OCI-M2 (cell line): ENCODE data around the gene MCCC1.
"Not testable (repeated sequence)": the region's sequence is repeated elsewhere in the genome, so short reads cannot be mapped to it uniquely, and the experiment has no call there.

ENCODE experiments used
- DNase-seq: peaks from one replicate; lab custom pipeline; 2025; ENCODE audit not compliant: unreplicated experiment; lab: John Stamatoyannopoulos, UW

MCCC1 gene

DNA sequence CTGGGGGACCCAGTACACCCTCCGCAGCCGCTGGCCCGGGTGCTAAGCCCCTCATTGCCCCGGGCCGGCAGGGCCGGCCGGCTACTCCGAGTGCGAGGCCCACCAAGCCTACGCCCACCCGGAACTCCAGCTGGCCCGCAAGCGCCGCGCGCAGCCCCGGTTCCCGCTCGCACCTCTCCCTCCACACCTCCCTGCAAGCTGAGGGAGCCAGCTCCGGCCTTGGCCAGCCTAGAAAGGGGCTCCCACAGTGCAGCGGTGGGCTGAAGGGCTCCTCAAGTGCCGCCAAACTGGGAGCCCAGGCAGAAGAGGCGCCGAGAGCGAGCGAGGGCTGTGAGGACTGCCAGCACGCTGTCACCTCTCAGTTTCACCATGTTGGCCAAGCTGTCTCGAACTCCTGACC, 4.7 kb upstream of the MCCC1 start:
- DNase-seq = not testable (repeated sequence)

DNA sequence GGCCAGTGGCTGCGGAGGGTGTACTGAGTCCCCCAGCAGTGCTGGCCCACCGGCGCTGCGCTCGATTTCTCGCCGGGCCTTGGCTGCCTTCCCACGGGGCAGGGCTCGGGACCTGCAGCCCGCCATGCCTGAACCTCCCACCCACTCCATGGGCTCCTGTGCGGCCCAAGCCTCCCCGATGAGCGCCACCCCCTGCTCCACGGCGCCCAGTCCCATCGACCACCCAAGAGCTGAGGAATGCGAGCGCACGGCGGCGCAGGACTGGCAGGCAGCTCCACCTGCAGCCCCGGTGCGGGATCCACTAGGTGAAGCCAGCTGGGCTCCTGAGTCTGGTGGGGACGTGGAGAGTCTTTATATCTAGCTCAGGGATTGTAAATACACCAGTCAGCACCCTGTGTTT, 1.7 kb upstream of the MCCC1 start:
- not testable (repeated sequence) for DNase-seq

DNA sequence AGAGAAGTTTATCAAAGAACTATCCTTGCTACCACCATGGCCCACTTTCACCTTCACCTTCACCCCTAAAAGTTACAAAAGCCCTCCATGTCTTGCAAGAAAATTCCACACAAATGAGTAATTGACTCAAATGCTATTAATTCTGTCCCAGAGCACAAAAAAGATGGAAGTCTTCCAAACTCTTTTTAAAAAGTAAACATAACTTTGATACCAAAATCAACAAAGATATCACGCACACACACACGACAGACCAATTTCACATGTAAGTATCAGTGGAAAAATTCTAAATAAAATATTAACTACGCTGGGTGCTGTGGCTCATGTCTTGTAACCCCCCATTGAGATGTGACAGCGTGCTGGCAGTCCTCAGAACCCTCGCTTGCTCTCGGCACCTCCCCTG, 1.1 kb upstream of the MCCC1 start:
- DNase-seq = no peak

DNA sequence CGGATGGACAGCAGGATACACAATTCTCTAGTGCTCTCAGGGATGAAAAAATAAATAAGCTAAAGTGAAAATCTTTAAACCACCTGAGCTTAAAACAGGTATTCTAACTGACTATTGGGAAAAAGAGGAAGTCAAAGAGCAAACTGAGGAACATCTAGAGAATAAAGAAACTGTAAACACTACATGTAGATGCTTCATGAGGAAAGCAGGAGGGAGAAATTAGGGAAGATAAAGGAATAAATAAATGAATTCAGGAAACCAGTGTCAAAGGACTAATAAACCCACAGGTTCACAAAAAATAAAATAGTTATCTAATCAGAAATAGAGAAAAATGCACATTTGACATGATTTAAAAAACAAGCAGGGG, 525 bp upstream of the MCCC1 start:
- DNase-seq = no peak

DNA sequence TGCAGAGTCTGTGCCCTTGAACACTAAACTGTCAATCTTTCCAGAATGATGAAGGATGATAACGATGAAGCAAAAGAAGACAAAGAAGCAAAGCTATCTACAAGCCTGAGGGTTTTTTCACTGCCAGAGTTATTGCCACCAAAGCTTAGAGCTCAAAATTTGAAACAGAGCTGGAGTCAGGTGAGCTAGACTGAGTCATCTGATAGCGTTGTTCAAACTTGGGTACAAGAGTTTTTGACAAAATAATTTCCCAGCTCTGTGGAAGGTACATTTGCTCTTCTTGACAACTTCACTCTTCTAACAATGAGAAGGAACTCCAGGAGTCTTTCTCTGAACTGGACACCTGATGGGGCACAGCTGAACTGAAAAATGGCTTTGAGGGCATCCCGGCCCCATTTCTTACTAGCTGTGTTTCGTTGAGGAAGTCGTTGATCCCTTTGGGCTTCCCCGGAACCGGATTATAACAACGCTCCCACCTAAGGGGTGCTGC, 715 bp downstream of the MCCC1 start:
- DNase-seq = no peak

DNA sequence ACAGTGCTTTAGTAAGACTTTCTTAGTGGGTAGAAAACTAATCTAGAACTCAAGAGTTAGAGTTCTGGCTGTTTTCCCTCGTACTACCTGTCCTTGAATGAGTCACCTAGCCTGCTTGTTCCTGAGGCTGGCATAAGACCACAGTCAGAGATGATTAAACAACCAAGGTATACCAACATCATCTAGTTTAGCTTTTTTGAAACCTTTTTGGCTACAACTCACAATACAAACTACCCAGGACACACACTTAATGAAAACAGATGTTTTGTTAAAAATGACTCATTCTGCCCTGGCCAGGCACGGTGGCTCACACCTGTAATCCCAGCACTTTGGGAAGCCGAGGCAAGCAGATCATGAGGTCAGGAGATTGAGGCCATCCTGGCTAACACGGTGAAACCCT, 4.6 kb downstream of the MCCC1 start:
- no peak for DNase-seq

DNA sequence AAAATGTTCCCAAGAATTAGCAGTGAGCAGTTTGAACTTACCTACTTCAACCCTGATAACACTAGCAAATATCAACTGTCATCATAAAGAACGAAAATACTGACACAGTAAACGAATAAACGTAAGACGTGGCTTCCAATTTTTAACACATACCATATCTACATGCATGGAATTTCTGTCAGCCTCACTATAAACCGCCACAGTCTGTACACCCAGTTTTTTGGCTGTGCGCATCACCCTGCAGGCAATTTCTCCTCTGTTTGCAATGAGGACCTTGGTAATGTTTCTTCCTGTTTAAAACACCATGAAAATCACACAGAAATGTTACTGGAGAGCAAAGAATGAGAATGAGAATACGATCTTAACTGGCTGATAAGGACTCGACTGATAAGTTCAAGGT, 7.0 kb downstream of the MCCC1 start:
- no peak for DNase-seq

DNA sequence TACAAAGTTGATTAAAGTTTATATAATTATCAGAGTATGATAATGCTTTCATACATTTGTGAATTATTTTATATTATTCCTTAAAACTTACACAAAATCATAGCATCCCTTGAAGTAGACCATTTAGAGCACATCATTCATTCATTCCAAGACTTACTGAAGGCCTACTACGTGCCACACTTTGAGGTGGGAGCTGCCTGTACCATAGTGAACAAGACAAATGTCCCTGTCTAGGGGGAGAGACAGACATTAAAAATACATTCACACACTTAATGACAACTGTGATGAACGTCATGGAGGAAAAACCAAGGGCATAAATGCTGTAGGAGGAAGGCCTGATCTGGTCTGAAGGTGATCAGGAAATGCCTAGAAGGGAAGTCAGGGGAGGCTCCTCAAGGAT, 12.1 kb downstream of the MCCC1 start:
- DNase-seq = no peak

DNA sequence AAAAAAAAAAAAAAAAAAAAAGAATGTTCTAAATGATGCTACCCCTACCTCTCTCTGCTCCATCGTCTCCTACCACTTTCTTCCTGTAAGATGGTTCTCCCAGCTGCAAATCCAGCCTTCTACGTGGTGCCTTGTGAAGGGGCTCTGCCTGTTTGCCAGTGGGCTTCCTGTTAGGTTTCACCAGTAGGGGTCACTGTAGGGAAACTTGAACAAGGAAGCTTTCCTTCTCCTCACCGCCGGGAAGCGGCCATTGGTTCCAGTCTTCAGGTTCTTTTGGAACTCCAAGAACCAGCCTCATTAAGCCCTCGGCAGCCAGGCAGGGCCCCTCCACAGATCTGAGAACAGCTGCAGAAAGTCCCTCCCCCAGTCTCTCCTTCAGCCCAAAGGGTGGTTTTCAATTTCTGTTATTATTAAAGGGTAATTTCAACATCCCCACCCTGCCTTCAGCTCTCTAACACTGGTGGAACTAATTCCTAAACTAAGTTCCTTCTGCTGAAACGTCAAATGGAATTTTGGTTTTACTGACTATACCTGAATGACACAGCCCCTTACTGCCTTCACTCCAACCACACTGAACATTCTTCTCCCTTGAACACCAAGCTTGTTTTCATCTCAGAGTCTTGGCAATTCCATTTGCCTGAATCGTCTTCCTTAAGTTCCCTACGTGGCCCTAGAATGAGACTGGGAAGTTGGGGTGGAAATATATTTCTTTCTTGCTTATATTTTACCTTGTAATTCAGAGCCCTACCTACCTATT, 13.5 kb downstream of the MCCC1 start:
- no peak for DNase-seq

DNA sequence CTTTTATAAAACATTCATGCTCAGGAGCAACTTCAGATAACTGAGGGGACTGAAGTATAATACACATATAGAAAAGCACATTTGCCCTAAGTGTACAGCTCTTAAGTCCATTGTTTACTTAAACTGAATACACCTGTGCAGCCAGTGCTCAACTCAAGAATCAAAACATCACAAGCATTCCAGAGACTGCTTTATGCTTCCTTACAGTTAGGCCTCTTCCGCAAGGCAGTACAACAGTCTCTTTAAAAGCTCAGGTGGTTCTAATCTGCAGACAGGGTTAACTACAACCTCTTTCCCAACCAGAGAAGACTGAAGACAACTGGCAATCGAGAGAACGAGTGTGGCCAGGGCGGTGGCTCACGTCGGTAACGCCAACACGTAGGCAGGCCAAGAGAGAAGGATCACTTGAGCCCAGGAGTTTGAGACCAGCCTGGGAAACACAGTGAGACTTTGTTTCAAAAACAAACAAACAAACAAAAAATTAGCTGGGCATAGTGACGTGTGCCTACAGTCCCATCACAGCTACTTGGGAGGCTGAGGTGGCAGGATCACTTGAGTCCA, 16.9 kb downstream of the MCCC1 start:
- DNase-seq = no peak

DNA sequence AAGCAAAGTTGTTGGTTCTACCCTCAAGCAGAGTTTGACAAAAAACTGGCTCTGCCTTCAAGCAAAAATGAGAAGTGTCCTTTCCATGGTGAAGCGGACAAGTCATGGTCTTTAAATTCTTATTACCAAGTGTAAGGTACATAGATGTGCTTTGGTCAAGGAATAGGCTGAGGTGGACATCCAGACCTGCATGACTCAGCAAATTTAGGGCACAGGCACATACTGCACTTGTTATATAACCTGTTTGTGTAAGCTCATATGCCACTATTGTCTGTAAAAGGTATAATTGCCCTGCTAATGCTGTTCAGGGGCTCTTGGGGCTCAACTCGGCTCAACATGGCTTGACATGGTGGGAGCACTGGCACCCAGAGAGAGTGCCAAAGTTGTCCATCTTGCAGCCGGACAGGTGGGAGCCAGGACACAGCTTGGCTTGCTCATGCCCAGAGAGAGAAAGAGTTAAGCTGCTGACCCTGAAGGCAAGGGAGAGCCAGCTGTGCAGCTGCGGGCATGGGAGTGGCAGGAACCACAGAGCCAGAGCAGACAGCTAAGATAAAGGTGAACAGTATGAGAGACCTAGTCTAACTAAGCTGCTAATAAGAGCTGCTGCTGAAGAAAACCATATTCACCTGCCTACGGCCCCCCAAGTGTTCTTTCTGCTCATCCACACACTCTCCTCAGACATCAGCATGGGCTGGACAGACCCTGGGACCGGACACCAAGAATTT, 17.7 kb downstream of the MCCC1 start:
- no peak for DNase-seq

DNA sequence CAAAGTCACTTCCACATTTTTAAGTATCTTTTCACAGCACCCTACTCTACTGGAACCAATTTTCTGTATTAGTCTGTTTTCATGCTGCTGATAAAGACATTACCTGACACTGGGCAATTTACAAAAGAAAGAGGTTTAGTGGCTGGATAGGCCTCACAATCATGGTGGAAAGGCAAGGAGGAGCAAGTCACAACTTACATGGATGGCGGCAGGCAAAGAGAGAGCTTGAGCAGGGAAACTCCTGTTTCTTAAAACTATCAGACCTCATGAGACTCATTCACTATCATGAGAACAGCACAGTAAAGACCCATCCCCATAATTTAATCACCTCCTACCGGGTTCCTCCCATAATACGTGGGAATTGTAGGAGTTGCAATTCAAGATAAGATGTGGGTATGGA, 18.7 kb downstream of the MCCC1 start:
- no peak for DNase-seq

DNA sequence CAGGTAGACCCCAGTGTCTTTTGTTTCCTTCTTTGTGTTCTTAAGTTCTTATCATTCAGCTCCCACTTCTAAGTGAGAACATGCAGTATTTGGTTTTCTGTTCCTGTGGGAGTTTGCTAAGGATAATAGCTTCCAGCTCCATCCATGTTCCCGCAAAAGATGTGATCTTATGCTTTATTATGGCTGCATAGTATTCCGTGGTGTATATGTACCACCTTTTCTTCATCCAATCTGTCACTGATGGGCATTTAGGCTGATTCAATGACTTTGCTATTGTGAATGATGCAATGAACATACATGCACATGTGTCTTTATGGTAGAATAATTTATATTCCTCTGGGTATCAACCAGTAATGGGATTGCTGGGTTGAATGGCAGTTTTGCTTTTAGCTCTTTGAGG, 24.4 kb downstream of the MCCC1 start:
- no peak for DNase-seq

DNA sequence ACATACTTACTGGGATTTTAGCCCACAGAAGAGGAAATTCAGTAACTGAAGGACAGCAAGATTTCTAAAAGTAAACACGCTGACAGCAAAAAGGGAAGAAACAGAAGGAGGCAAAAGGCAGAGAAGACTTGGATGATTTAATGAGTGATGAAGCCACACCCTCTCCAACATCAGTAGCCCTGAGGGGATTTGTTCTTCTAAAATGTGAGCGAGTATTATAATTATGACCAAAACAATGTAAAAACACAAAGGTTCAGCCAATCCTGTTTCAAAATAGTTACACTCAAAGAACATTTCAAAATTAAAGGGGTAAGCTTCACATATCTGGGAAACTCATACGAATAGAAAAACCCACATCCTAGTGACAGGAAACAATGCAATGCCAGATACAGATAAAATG, 25.0 kb downstream of the MCCC1 start:
- DNase-seq = no peak

DNA sequence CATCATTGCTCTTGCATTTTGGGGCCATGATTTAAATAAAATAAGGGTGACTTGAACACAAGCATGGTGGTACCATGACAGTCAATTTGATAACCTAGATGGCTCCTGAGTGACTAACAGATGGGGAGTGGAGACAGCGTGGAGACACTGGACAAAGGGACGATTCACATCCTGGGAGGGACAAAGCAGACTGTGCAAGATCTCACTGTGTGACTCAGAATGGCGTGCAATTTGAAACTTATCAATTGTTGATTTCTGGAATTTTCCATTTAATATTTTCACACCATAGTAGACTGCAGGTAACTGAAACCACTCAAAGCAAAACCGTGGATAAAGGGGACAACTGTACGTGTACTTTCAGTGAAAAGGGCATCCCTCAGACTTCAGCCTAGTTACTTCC, 25.5 kb downstream of the MCCC1 start:
- DNase-seq = no peak

DNA sequence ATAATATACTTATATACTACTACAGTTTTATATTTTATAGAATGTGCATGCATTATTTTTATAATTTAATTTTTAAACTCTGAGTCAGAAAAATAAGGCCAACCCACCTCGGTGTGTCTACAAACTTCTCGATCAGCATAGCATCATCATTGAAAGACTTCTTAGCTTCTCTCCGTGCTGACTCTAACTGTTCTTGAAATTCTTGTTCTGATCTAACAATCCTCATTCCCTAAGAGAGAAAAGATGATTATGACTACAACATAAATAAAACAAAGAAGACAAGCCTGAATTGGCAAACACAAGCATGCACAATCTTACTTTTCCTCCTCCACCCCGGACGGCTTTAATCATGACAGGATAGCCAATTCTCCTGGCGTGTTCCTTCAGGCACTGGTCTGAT, 28.4 kb downstream of the MCCC1 start:
- no peak for DNase-seq

DNA sequence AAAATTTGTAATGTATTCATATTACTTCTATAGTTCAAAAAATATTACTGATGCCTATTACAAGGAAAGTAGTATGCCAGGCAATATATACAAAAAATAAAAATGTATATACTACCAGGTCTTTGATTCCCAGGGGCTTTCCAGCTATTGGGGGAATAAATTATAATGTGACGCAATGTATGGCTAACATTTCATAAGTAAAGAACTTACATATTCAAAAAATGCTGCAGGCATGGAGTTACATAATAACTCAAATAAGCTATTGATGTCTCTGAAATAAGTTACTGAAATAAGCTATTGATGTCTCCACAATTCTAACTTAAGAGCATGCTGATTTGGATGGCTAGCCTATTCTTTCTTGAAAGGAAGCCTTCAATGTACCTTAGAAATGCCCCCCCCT, 30.2 kb downstream of the MCCC1 start:
- no peak for DNase-seq

DNA sequence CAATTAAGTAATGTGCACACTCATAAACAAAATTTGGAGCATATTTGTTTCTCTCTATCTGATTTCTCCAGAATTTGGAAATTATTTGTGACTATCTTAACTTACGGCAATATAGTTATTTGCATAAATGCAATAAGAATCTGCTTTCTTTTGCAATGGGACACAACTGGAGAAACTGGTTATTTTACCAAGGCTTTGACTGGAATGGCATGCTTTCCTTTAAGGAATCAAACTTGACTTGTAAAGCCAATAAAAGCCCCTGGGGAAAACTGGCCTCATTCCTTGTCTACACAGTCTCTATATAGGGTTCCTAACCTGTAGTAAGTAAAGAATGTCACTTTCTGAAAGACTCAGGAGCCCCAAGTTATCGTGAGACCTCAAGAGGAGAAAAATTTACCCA, 32.4 kb downstream of the MCCC1 start:
- DNase-seq = not testable (repeated sequence)

DNA sequence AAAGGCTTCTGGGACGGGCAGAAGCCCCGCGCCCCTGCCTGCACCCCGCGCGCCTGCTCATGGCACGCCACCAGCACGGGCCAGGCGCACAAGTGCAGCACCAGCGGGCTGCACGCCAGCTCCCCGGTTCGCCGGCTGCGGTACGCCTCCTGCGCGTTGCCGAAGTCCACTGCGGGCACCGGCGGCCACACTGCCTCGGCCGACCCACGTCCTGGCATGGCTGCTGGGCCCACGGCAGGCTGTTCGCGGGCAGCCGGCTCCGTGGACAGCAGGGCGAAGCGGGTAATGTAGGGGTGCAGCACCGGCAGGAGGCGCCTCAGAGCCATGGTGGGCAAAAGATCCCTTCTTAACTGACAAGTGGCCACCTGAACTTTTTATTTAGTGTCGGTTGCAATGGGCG, 34.8 kb downstream of the MCCC1 start:
- DNase-seq = no peak

DNA sequence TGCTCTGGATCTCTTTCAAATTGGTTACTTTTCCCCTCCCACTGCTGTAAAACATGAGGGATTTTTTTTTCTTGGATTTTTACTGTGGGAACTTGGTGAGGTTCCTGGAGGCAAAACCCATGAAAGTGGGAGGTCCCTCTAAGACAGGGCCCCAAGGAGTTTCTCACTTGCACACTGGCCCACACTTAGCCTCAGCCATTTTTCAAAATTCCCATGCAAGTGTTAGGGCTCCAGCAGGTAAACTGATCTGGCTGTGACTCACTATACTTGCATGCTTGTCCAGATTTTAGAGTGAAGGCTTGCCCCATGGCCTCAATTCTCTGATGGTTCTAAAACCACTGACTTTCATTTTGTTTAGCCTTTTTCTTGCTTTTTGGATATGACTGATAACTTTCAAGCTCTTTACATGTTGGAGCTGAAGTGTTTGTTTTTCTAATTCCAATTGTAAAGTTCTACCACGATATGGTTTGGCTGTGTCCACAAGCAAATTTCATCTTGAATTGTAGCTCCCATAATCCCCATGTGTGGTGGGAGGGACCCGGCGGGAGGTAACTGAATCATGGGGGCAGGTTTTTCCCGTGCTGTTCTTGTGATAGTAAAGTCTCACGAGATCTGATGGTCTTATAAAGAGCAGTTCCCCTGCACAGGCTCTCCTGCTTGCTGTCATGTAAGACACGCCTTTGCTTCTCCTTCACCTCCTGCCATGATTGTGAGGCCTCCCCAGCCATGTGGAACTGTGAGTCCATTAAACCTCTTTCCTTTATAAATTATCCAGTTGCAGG, 37.7 kb downstream of the MCCC1 start:
- no peak for DNase-seq

DNA sequence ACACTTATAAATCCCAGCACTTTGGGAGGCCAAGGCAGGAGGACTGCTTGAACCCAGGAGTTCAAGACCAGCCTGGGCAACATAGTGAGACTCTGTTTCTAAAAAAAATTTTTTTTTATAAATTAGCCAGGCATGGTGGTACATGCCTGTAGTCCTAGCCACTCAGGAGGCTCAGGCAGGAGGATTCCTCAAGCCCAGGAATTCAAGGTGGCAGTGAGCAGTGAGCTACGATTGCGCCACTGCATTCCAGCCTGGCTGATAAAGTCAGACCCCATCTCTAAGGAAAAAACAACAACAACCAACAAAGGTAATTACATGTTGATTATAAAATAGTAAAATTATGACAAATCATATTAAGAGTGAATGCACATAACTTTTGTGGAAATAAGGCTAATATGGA, 40.9 kb downstream of the MCCC1 start:
- DNase-seq = no peak

DNA sequence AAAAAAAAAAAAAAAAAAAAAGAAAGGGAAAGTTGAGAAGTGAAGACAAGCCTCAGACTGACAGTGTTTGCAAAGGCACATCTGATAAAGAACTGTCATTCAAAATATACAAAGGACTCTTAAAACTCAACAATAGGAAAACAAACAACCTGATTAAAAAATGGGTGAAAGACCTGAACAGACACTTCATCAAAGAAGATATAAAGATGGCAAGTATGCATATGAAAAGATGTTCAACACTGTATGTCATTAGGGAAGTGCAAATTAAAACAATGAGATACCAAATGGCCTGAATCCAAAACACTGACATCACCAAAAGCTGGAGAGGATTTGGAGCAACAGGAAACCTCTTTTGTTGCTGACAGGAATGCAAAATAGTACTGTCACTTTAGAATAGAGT, 48.6 kb downstream of the MCCC1 start:
- DNase-seq = no peak
